Ishikawa (cell line): ENCODE results near the gene UHRF2.

Experiments
- CEBPB ChIP-seq: IDR thresholded peaks from 2 replicates; pipeline ENCODE4 v1.6.1; 2012
- CREB1 ChIP-seq: IDR thresholded peaks from 2 replicates; pipeline ENCODE4 v1.6.1; 2012; ENCODE audit warnings: low read depth
- EGR1 ChIP-seq: IDR thresholded peaks from 2 replicates; pipeline ENCODE4 v1.6.1; 2012
- EP300 ChIP-seq: IDR thresholded peaks from 2 replicates; pipeline ENCODE4 v1.6.1; 2012; ENCODE audit warnings: borderline replicate concordance
- FOXM1 ChIP-seq: IDR thresholded peaks from 2 replicates; pipeline ENCODE4 v1.6.1; 2012; ENCODE audit warnings: low read depth, borderline replicate concordance
- MAX ChIP-seq: IDR thresholded peaks from 2 replicates; pipeline ENCODE4 v1.6.1; 2012
- NFIC ChIP-seq: IDR thresholded peaks from 2 replicates; pipeline ENCODE4 v1.6.1; 2012
- RAD21 ChIP-seq: IDR thresholded peaks from 2 replicates; pipeline ENCODE4 v1.6.1; 2012; ENCODE audit warnings: low read depth
- REST ChIP-seq: IDR thresholded peaks from 2 replicates; pipeline ENCODE4 v1.6.1; 2012; ENCODE audit warnings: low read depth, mild to moderate bottlenecking
- TAF1 ChIP-seq: IDR thresholded peaks from 2 replicates; pipeline ENCODE4 v1.6.1; 2012; ENCODE audit warnings: low read depth, mild to moderate bottlenecking
- TCF12 ChIP-seq: IDR thresholded peaks from 2 replicates; pipeline ENCODE4 v1.6.1; 2012; ENCODE audit warnings: low read depth
- TEAD4 ChIP-seq: IDR thresholded peaks from 2 replicates; pipeline ENCODE4 v1.6.1; 2012
- YY1 ChIP-seq: IDR thresholded peaks from 2 replicates; pipeline ENCODE4 v1.6.1; 2012; ENCODE audit warnings: low read depth
- ZBTB7A ChIP-seq: IDR thresholded peaks from 2 replicates; pipeline ENCODE4 v1.6.1; 2012; ENCODE audit warnings: low read depth
- TF ChIP-seq, protein P1 (sequence below): IDR thresholded peaks from 2 replicates; pipeline ENCODE4 v1.6.1; 2012

UHRF2 gene

GRCh38 chr9:6545017-6545691 is 132.2 kb downstream of the UHRF2 start:
- TF ChIP-seq EGR1 = no peak
- no peak for TF ChIP-seq YY1
- 0 out of 2 replicates have a peak, but pooled peaks have one; percentile 24 for TF ChIP-seq CEBPB
- no peak for TF ChIP-seq TCF12
- TF ChIP-seq CREB1 = no peak

DNA sequence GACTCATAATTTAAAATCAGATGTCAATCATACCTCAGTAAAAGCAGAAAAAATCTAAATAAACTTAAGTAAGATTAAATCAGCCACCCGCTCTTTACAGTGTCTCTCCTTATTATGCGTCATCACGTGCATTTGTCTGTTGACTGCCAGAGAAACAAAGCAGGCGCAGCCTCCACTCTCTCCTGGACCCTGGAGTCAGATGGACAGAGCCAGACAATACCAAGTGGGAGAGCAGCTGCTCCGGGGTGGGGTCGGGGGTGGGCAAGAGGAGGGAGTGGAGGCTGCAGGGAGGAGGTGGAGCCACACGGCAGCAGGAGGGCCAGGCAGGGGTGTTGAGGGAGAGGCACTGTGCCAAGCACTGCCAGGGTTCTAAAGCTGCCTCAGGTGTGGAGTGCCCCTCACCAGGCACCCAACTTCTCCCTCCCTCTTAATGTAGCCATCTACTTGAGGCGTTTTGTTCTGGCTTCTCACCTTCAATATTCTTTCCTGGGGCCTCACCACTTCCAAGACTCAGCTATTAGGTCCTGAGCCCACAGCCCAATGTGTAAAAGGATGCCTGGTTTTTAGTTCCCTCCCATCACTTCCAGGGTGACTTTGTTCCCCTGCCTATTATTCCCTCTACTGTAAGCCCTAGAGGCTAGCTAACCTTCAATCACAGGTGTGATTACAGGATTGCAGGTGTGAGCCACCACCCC is 136.3 kb downstream of the UHRF2 start:
- TF ChIP-seq EP300 = no peak
- no peak for TF ChIP-seq EGR1

DNA sequence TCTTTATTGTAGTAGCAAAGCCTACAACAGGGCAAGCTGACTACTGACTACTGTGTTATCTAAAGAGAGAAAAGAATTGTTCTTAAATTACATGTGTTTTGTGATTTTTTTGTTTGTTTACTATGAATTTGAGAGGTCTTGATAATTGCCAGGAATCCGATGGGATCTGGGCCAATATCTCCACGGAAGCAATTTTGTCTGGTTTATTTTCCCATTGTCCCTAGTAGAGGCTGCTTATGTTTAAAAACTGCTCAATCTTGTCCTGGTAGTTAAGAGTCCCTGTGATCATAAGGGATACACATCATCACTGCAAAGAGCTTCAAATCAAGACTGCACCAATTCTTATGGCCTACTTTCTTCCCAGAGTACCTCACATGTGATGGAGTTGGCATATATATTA is 138.1 kb downstream of the UHRF2 start:
- TF ChIP-seq ZBTB7A = no peak
- TF ChIP-seq YY1 = no peak
- no peak for TF ChIP-seq FOXM1
- no peak for TF ChIP-seq NFIC
- TF ChIP-seq, protein P1, sequence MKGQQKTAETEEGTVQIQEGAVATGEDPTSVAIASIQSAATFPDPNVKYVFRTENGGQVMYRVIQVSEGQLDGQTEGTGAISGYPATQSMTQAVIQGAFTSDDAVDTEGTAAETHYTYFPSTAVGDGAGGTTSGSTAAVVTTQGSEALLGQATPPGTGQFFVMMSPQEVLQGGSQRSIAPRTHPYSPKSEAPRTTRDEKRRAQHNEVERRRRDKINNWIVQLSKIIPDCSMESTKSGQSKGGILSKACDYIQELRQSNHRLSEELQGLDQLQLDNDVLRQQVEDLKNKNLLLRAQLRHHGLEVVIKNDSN = no peak
- no peak for TF ChIP-seq MAX
- TF ChIP-seq REST = no peak
- TF ChIP-seq TEAD4 = no peak
- TF ChIP-seq EGR1 = no peak
- no peak for TF ChIP-seq CREB1
- TF ChIP-seq TCF12 = no peak
- TF ChIP-seq TAF1 = no peak
- TF ChIP-seq RAD21 = no peak
- no peak for TF ChIP-seq EP300
- no peak for TF ChIP-seq CEBPB

- TF ChIP-seq EGR1 (no peak), TEAD4 (no peak), YY1 (no peak), NFIC (no peak), REST (no peak), MAX (no peak), FOXM1 (no peak), TAF1 (no peak), ZBTB7A (no peak), RAD21 (no peak), CREB1 (no peak), EP300 (no peak), CEBPB (no peak), TCF12 (no peak)
- TF ChIP-seq, protein P1 = no peak
Measured at GRCh38 chr9:6552033-6552432, 139.0 kb downstream of the UHRF2 start.

DNA sequence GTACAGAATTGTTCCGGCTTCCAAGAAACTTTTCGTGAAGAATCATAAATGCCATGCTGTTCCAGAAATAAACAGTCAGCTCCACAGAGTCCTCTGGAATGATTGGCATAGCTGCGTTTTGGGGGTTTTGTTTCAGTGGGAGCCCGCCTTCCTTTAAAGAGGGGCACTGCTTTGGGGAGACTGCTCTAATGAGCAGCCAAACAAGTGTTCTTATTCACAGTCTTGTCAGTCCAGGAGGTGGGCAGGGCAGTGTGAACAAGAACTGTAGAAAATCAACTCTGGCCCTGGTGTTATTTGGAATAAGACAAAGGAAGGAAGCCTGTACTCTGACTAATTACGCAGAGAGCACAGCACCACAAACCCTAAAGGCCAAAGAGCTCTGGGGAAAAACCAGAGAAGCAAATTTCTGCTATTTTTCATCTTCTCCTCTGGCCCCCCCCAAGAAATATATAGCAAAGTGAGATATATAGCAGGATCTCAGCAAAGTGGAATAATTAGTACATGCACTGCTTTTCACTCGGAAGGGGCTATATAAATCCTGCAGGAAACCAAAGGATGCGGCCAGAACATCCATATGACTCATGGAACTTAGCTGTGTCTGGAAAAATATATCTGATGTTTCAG is 139.6 kb downstream of the UHRF2 start:
- TF ChIP-seq, protein P1 = no peak
- no peak for TF ChIP-seq RAD21
- TF ChIP-seq CREB1 = no peak
- no peak for TF ChIP-seq FOXM1
